Fibroblast of gingiva (primary cell): Measurements from ENCODE around the gene TTN.
A peak's percentile ranks its signal among the peaks of the same experiment; 100 is the strongest.

Experiments used
- DNase-seq: peaks from one replicate; pipeline ENCODE4 v3.0.0-alpha.2; 2011; ENCODE audit warnings: low read depth

Gene TTN

DNA sequence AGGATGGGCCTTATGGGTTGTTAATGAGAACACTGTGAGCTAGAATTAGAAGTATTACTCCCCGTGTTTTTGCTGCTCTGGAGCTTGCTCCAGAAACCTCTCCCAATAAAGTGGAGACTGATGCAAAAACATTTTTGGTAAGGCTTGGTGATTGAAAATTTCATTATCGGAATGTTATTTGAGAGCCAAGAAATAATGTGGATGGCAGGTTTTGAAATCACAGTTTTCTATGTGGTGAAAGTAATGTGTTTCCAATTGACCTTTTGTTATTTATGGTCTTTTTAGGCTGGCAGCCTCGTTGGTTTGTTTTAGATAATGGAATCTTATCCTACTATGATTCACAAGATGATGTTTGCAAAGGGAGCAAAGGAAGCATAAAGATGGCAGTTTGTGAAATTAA, 321.9 kb downstream of the TTN start:
- peak; percentile 86 for DNase-seq

DNA sequence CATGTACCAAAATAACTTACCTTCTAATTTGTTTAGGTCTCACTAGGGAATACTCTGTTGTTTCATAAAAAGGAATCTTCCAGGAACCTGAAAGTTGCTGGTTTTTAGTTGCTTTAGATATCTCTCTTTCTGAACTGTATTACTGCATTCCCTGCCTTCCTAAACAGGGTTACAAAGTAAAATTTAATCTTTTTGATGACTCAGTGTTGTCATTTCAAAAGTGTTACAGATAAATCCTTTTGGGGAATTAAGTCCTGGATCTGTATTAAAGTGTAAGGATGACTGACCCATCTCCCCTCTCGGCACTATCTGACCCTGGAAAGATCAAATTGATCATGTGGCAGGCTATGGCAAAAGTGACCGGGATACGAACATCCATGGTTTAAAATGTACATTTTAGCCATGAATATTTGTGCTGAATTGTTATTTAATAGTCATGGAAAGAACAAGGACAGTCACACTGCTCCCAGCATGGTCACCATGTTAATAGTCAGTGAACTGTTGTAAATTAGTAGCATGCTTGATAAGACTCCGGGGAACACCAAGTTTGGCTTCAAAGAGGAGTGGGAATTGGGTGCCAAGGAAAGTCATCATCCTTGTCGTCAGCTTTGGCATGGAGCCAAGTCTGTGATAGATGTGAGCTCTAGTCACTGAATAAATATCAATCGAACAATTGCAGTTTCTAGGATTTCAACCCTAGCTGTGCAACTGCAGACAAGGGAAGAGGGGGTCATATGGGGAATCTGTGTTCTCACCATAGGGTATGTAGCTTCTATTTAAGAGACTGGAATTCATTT, 322.8 kb downstream of the TTN start:
- peak; percentile 25 for DNase-seq

- no peak for DNase-seq
These were observed 324.8 kb downstream of the TTN start for GRCh38 chr2:178482437-178482836.

- peak; percentile 98 for DNase-seq
These were observed 326.7 kb downstream of the TTN start, which contains the start of gene PLEKHA3 for GRCh38 chr2:178480227-178481181. Gene PLEKHA3 (plus strand): TSS chr2:178480457. CDS start chr2:178480870, 413 bp downstream.

DNA sequence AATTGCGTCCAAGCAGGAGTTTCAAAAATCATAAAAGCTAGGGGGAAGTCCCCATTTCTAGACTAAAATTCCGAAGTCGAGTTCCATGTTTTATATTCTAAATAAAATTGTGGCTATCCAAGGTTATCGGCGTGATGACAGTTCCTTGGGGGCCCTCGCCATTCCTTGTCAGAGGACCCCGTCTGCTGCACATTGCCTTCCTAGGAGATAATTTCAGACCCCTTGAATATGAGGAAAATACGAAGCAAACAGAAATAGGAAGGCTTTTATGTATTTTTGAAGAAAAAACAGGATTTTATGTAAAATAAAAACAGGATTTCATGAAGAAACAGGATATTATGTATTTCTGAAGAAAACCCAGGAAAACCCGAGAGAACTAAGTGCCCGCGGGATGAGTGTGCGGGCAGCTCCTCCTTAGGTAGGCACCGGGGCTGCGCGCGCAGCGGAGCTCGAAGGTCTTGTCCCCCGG, 327.4 kb downstream of the TTN start:
- DNase-seq, result no peak

- no peak for DNase-seq
These were observed 328.0 kb downstream of the TTN start for GRCh38 chr2:178479275-178479616.

DNA sequence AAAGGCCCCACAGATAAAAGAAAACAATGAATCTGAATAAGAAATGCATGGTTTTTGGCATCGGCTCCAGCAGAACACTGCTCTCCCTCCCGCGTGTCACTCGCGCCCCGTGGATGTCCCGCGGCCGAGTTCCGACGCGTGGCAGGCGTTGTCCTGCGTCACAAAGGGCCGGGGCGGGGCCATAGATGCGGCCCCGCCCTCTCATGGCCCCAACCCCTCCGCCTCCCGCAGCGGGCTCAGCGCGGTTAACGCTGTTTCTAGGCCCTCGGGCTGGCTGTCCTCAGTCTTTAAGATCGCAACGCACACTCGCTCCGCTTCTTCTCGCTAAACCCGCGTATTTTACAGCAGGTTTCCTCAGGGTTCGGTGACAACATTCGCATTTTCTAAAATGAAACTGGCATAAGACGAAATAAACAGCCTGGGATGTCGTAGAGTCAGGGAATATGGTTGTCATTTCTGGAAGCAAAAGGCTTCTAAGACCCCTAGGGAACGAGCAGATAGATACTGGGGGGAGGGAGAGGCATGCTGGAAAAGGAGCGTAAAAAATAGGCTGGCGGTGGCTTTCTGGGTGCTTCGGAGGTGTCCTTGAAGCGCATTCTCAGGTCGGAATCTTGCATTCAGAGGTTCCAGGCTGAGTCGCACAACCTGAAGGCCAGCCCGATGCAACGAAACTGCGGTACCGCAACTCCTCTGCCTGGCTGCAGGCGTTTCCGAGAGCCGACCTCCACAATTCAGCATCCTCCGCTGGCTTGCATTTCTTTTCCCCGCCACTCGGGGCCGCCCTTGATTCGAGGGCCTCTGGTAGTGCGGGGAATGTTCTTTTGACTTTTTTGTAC, 328.6 kb downstream of the TTN start, which contains the start of gene FKBP7:
Gene FKBP7 (minus strand): TSS at position 162 of the 836 bp plus-strand sequence. CDS start 101 bp downstream, at position 61.
- DNase-seq, result peak; percentile 81

- DNase-seq, result peak; percentile 13
These were observed 329.1 kb downstream of the TTN start for GRCh38 chr2:178478130-178478438.

- no peak for DNase-seq
These were observed 329.6 kb downstream of the TTN start for GRCh38 chr2:178477443-178478129.

GRCh38 chr2:178476477-178476876, 330.7 kb downstream of the TTN start:
- DNase-seq, result no peak
